Measurements from ENCODE around the gene ALDH1A1. TPM values are rescaled to one million over a fixed set of nuclear protein-coding genes. Genes with fewer than 3 reads are reported as not detected.

The ALDH1A1 gene
- total RNA-seq, 1 donor from 2014 or later = 1.5 TPM

- DNase-seq (ENCODE audit: low read depth) = no peak
- Mint-ChIP-seq H3K36me3 (ENCODE audit: low read depth, unreplicated experiment) (no peaks in the 10 kb centered on the region), H3K4me3 (ENCODE audit: unreplicated experiment) (no peak overlapping the region), H3K9me3 (ENCODE audit: unreplicated experiment) (peaks cover 3% of the 10 kb centered on the region), H3K27ac (ENCODE audit: unreplicated experiment) (no peak overlapping the region), H3K27me3 (ENCODE audit: low read depth, unreplicated experiment) (peaks cover 5% of the 10 kb centered on the region), H3K4me1 (ENCODE audit: low read depth, unreplicated experiment) (no peaks in the 10 kb centered on the region)
- Histone ChIP-seq H3K9ac (ENCODE audit: low read length) (no peak overlapping the region), H3K27ac (ENCODE audit: low read depth, low read length) (no peak overlapping the region), H3K9me3 (ENCODE audit: insufficient read depth, low read depth, low read length) (no peaks in the 10 kb centered on the region), H3K27me3 (ENCODE audit: insufficient read depth, low read length) (no peaks in the 10 kb centered on the region), H3K4me1 (ENCODE audit: insufficient read depth, low read length) (no peaks in the 10 kb centered on the region), H3K4me2 (ENCODE audit: low read length) (no peak overlapping the region), H3K36me3 (ENCODE audit: insufficient read depth, low read length) (no peaks in the 10 kb centered on the region), H3K4me3 (ENCODE audit: insufficient read depth, low read depth, low read length) (no peak overlapping the region), H2AFZ (ENCODE audit: low read depth, low read length) (no peak overlapping the region), H3K79me2 (ENCODE audit: insufficient read depth, low read length) (no peaks in the 10 kb centered on the region), H4K20me1 (ENCODE audit: insufficient read depth, low read length) (no peaks in the 10 kb centered on the region)
- TF ChIP-seq EZH2 (IDR thresholded peaks at IDR 0.05; ENCODE audit: insufficient read depth, low read length) (no peak), CTCF (IDR thresholded peaks at IDR 0.05; ENCODE audit: insufficient read depth, low read depth, low read length) (no peak)
- no peak for FAIRE-seq
Observed at GRCh38 chr9:72888943-72889342, 63.9 kb downstream of the ALDH1A1 start.

- H3K9me3 Mint-ChIP-seq (ENCODE audit: unreplicated experiment) = peaks cover 3% of the 10 kb centered on the region
- Histone ChIP-seq H2AFZ (ENCODE audit: low read depth, low read length) (no peak overlapping the region), H3K79me2 (ENCODE audit: insufficient read depth, low read length) (no peaks in the 10 kb centered on the region), H3K27me3 (ENCODE audit: insufficient read depth, low read length) (no peaks in the 10 kb centered on the region), H3K4me1 (ENCODE audit: insufficient read depth, low read length) (no peaks in the 10 kb centered on the region), H3K4me3 (ENCODE audit: insufficient read depth, low read depth, low read length) (no peak overlapping the region), H3K9me3 (ENCODE audit: insufficient read depth, low read depth, low read length) (no peaks in the 10 kb centered on the region), H3K9ac (ENCODE audit: low read length) (no peak overlapping the region), H3K27ac (ENCODE audit: low read depth, low read length) (no peak overlapping the region), H3K4me2 (ENCODE audit: low read length) (no peak overlapping the region), H4K20me1 (ENCODE audit: insufficient read depth, low read length) (no peaks in the 10 kb centered on the region), H3K36me3 (ENCODE audit: insufficient read depth, low read length) (no peaks in the 10 kb centered on the region)
- no peak for TF ChIP-seq CTCF (IDR thresholded peaks at IDR 0.05; ENCODE audit: insufficient read depth, low read depth, low read length)
- FAIRE-seq (no peak), DNase-seq (ENCODE audit: low read depth) (no peak)
- H3K27ac Mint-ChIP-seq (ENCODE audit: unreplicated experiment) = no peak overlapping the region
- no peak overlapping the region for H3K4me3 Mint-ChIP-seq (ENCODE audit: unreplicated experiment)
- H3K27me3 Mint-ChIP-seq (ENCODE audit: low read depth, unreplicated experiment) = peaks cover 8% of the 10 kb centered on the region
- no peaks in the 10 kb centered on the region for H3K4me1 Mint-ChIP-seq (ENCODE audit: low read depth, unreplicated experiment)
- H3K36me3 Mint-ChIP-seq (ENCODE audit: low read depth, unreplicated experiment) = no peaks in the 10 kb centered on the region
Observed at GRCh38 chr9:72888067-72888466, 64.8 kb downstream of the ALDH1A1 start.

- no peaks in the 10 kb centered on the region for H3K27me3 ChIP-seq (ENCODE audit: insufficient read depth, low read length)
- no peak overlapping the region for H3K4me3 Mint-ChIP-seq (ENCODE audit: unreplicated experiment)
- no peak overlapping the region for H3K4me2 ChIP-seq (ENCODE audit: low read length)
- TF ChIP-seq EZH2 (IDR thresholded peaks at IDR 0.05; ENCODE audit: insufficient read depth, low read length) = no peak
- TF ChIP-seq CTCF (IDR thresholded peaks at IDR 0.05; ENCODE audit: insufficient read depth, low read depth, low read length) = no peak
- H3K4me3 ChIP-seq (ENCODE audit: insufficient read depth, low read depth, low read length) = no peak overlapping the region
- H3K36me3 Mint-ChIP-seq (ENCODE audit: low read depth, unreplicated experiment) = no peaks in the 10 kb centered on the region
- H4K20me1 ChIP-seq (ENCODE audit: insufficient read depth, low read length) = no peaks in the 10 kb centered on the region
- no peaks in the 10 kb centered on the region for H3K4me1 Mint-ChIP-seq (ENCODE audit: low read depth, unreplicated experiment)
- no peak overlapping the region for H3K27ac ChIP-seq (ENCODE audit: low read depth, low read length)
- no peak overlapping the region for H3K27ac Mint-ChIP-seq (ENCODE audit: unreplicated experiment)
- H3K9me3 ChIP-seq (ENCODE audit: insufficient read depth, low read depth, low read length) = no peaks in the 10 kb centered on the region
- H3K36me3 ChIP-seq (ENCODE audit: insufficient read depth, low read length) = no peaks in the 10 kb centered on the region
- H3K27me3 Mint-ChIP-seq (ENCODE audit: low read depth, unreplicated experiment) = peaks cover 8% of the 10 kb centered on the region
- H2AFZ ChIP-seq (ENCODE audit: low read depth, low read length) = no peak overlapping the region
- no peaks in the 10 kb centered on the region for H3K79me2 ChIP-seq (ENCODE audit: insufficient read depth, low read length)
- H3K4me1 ChIP-seq (ENCODE audit: insufficient read depth, low read length) = no peaks in the 10 kb centered on the region
- FAIRE-seq (no peak), DNase-seq (ENCODE audit: low read depth) (no peak)
- H3K9me3 Mint-ChIP-seq (ENCODE audit: unreplicated experiment) = peaks cover 3% of the 10 kb centered on the region
- no peak overlapping the region for H3K9ac ChIP-seq (ENCODE audit: low read length)
Observed at GRCh38 chr9:72886386-72886785, 66.5 kb downstream of the ALDH1A1 start.

Measured in astrocyte (in vitro differentiated cells and primary cell).